22Rv1 (cell line): Measurements from ENCODE around the gene IGSF9.

Experiments used
- H3K27ac ChIP-seq: fragments of 450-650 bp; 2 replicates; pipeline ENCODE4 v1.5.1; 2017
- CTCF ChIP-seq: fragments of 450-650 bp; IDR thresholded peaks from 2 replicates; pipeline ENCODE4 v1.5.1; 2017; ENCODE audit warnings: mild to moderate bottlenecking
- ZFX ChIP-seq: fragments of 450-650 bp; IDR thresholded peaks from 2 replicates; pipeline ENCODE4 v1.6.1; 2017; ENCODE audit warnings: antibody characterized with exemption, borderline replicate concordance

Gene IGSF9

GRCh38 chr1:159988006-159988405, 42.6 kb upstream of the IGSF9 start:
- no peak for TF ChIP-seq ZFX
- no peak for TF ChIP-seq CTCF
- H3K27ac ChIP-seq: no peak overlapping the region

- TF ChIP-seq CTCF: no peak
- no peak for TF ChIP-seq ZFX
- no peak overlapping the region for H3K27ac ChIP-seq
These were observed 41.8 kb upstream of the IGSF9 start for GRCh38 chr1:159987186-159987585.

DNA sequence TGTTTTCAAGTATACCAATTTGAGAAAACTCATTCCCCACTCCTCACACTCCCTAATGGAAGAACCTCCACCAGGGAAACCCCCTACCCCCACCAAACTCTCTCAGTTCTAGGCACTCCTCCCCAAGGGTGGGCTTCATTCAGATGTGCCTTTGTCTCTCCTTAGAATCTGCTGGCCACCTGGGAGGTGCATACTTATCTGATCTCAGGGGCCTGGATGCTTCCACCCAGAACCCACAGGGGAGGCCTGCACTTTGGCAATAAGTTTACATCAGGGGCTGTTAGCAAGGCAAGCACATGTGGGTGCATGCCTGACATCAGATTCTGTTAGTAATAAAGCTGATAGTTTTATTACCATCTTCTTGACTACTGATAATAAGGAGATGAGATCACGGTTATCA, 41.1 kb upstream of the IGSF9 start:
- TF ChIP-seq ZFX: no peak
- no peak for TF ChIP-seq CTCF
- no peak overlapping the region for H3K27ac ChIP-seq

GRCh38 chr1:159986093-159986492, 40.7 kb upstream of the IGSF9 start:
- H3K27ac ChIP-seq: no peak overlapping the region

DNA sequence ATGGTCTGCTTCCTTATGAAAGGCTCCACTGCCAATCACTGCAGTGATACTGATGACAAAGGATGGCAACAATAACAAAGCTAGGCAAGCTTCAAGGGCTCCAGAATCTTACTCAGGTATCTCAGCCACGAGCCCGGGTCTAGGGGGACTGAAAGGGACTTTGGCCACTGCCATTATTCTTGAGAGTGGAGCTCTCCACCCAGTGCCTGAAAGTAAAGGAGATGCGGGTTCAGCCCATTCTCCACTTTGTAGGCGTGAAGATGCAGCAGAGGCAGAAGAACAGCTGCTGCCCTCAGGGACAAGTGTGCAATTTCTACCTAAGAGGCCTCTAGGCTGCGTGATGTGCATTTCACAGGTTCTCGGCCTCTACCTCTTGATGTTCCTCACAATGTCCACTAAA, 40.1 kb upstream of the IGSF9 start:
- TF ChIP-seq ZFX: no peak
- no peak for TF ChIP-seq CTCF
- H3K27ac ChIP-seq: no peak overlapping the region

More at GRCh38 chr1:159986093-159986492, 40.7 kb upstream of the IGSF9 start:
- TF ChIP-seq ZFX: no peak
- TF ChIP-seq CTCF: no peak

GRCh38 chr1:159983681-159984080, 38.3 kb upstream of the IGSF9 start:
- no peak overlapping the region for H3K27ac ChIP-seq
- no peak for TF ChIP-seq CTCF
- no peak for TF ChIP-seq ZFX

DNA sequence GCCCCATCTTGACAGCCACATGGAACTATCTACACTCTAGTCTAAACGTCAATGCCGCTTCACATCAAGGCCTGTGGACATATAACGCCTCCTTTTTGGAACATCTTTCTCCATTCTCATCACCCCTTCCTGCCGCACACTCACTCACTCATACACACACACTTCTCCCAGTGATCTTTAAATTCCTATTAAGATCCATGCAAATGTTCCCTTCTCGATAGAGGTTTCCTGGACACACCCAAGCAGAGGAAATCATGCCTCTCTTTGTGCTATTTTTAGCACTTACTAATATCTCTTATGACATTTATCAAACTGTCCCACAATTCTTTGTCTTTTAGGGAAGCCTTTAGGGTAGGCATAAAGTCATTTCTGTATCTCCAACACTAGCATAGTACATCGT, 36.9 kb upstream of the IGSF9 start:
- TF ChIP-seq CTCF: no peak
- no peak overlapping the region for H3K27ac ChIP-seq
